CD4-positive, alpha-beta T cell (primary cell): ENCODE data around the gene CDK14. TPM values are rescaled to one million over a fixed set of nuclear protein-coding genes. Genes with fewer than 3 reads are reported as not detected.

Experiments
- ATAC-seq: fragments of 200-7000 bp; cut with Tn5 transposase; one replicate; pipeline ENCODE4 v1.10.0; 2022; ENCODE audit warnings: mild to moderate bottlenecking; ENCODE audit not compliant: poor library complexity
- CTCF ChIA-PET: fragments of 350-600 bp; sonication (Branson Sonifier 250); formaldehyde crosslinking; loops from one replicate; lab custom pipeline; 2021; ENCODE audit warnings: antibody characterized with exemption, inconsistent platforms; lab: Charles Lee
- POLR2A ChIA-PET: fragments of 350-600 bp; sonication (Branson Sonifier 250); formaldehyde crosslinking; loops from one replicate; lab custom pipeline; 2021; ENCODE audit warnings: antibody characterized with exemption, inconsistent platforms; lab: Charles Lee
- DNase-seq, 14 experiments: peaks; one replicate each; pipeline ENCODE4 v3.0.0-alpha.2; 2013 to 2020; ENCODE audit warnings: mixed read lengths in 2 of 14
- H3K27ac ChIP-seq, 2 donors: one replicate each; pipeline versions ENCODE4 v1.5.1 to v1.7.0; 2013; ENCODE audit warnings: low read length in 2 of 2, low read depth in 1 of 2, mild to moderate bottlenecking in 1 of 2
- H3K27me3 ChIP-seq, 2 experiments: 1 replicate in 1 of 2; 2 replicates in 1 of 2; pipeline versions ENCODE4 v1.6.1 to v1.7.0; 2013; ENCODE audit warnings: low read length in 2 of 2, control low read depth in 1 of 2, mild to moderate bottlenecking in 1 of 2, moderate library complexity in 1 of 2; ENCODE audit not compliant: insufficient read depth in 2 of 2, control insufficient read depth in 1 of 2
- H3K36me3 ChIP-seq: one replicate; pipeline ENCODE4 v1.6.1; 2013; ENCODE audit warnings: low read length, control low read depth; ENCODE audit not compliant: insufficient read depth
- H3K4me1 ChIP-seq: one replicate; pipeline ENCODE4 v1.6.1; 2013; ENCODE audit warnings: low read length, control low read depth; ENCODE audit not compliant: insufficient read depth
- H3K4me3 ChIP-seq: one replicate; pipeline ENCODE4 v1.5.1; 2013; ENCODE audit warnings: mild to moderate bottlenecking, low read length, moderate library complexity
- H3K9me3 ChIP-seq, 2 experiments: 1 replicate in 1 of 2; 2 replicates in 1 of 2; pipeline versions ENCODE4 v1.6.1 to v1.7.0; 2013; ENCODE audit warnings: low read length in 2 of 2, mild to moderate bottlenecking in 2 of 2, control low read depth in 1 of 2, moderate library complexity in 1 of 2; ENCODE audit not compliant: control insufficient read depth in 1 of 2, insufficient read depth in 1 of 2
- H3K27ac Mint-ChIP-seq: one replicate; pipeline ENCODE4 v1.8.0; 2020; ENCODE audit warnings: mixed read lengths
- H3K27me3 Mint-ChIP-seq: one replicate; pipeline ENCODE4 v1.8.0; 2021; ENCODE audit warnings: mixed read lengths
- H3K36me3 Mint-ChIP-seq: one replicate; pipeline ENCODE4 v1.8.0; 2021; ENCODE audit warnings: low read depth, mixed read lengths
- H3K4me1 Mint-ChIP-seq: one replicate; pipeline ENCODE4 v1.8.0; 2021; ENCODE audit warnings: low read depth, mixed read lengths
- H3K4me3 Mint-ChIP-seq: one replicate; pipeline ENCODE4 v1.8.0; 2020; ENCODE audit warnings: mild to moderate bottlenecking, mixed read lengths
- H3K9me3 Mint-ChIP-seq: one replicate; pipeline ENCODE4 v1.8.0; 2020; ENCODE audit warnings: mixed read lengths
- CTCF ChIP-seq: fragments of 200-600 bp; IDR thresholded peaks from one replicate; pipeline ENCODE4 v1.8.0; 2022; ENCODE audit warnings: antibody characterized with exemption, mild to moderate bottlenecking
- intact Hi-C, 2 experiments: fragments of 100-400 bp; cut with DNase I in 1 of 2; cut with micrococcal nuclease in 1 of 2; formaldehyde crosslinking; loops; one replicate each; pipeline versions ENCODE4 v1.15.1 to v1.9.0; 2023 to 2025; cut with DNase I, micrococcal nuclease
- total RNA-seq, 174 experiments: library from RNA in 2 of 174; stranded (reverse) in 2 of 174; gene quantifications; one replicate each; pipeline ENCODE4 v1.2.3 and lab custom pipeline; 2021 to 2026

Gene CDK14
- total RNA-seq, 2 experiments from 2014 or later: 0.45 to 0.47 TPM

- Mint-ChIP-seq H3K36me3 (no peaks in the 10 kb centered on the region), H3K9me3 (no peaks in the 10 kb centered on the region), H3K27ac (no peak overlapping the region), H3K4me1 (no peaks in the 10 kb centered on the region), H3K4me3 (no peak overlapping the region), H3K27me3 (peaks cover 13% of the 10 kb centered on the region)
- CTCF ChIA-PET: no interaction called here
- no peak overlapping the region for H3K27ac ChIP-seq
- DNase-seq (no peak), ATAC-seq (no peak)
- H3K4me1 ChIP-seq: no peaks in the 10 kb centered on the region
- H3K27me3 ChIP-seq: no peaks in the 10 kb centered on the region
- POLR2A ChIA-PET: no interaction called here
- H3K4me3 ChIP-seq: no peak overlapping the region
- TF ChIP-seq CTCF: no peak
- no peaks in the 10 kb centered on the region for H3K9me3 ChIP-seq
- H3K36me3 ChIP-seq: no peaks in the 10 kb centered on the region
- intact Hi-C loops: no loop called here
These were observed 646.1 kb downstream of the CDK14 start for GRCh38 chr7:91242097-91242844.

- Mint-ChIP-seq H3K36me3 (no peaks in the 10 kb centered on the region), H3K4me3 (no peak overlapping the region), H3K27ac (no peak overlapping the region), H3K4me1 (no peaks in the 10 kb centered on the region), H3K27me3 (peaks cover 13% of the 10 kb centered on the region), H3K9me3 (no peaks in the 10 kb centered on the region)
- ATAC-seq: no peak
- H3K4me1 ChIP-seq: no peaks in the 10 kb centered on the region
- no peaks in the 10 kb centered on the region for H3K36me3 ChIP-seq
- H3K9me3 ChIP-seq: no peaks in the 10 kb centered on the region
- H3K4me3 ChIP-seq: no peak overlapping the region
- intact Hi-C loops: no loop called here
- H3K27ac ChIP-seq: no peak overlapping the region
- no peak for DNase-seq
- CTCF ChIA-PET: no interaction called here
- no peaks in the 10 kb centered on the region for H3K27me3 ChIP-seq
- POLR2A ChIA-PET: no interaction called here
- no peak for TF ChIP-seq CTCF
These were observed 647.6 kb downstream of the CDK14 start for GRCh38 chr7:91243591-91244301.

GRCh38 chr7:91247500-91247899 is 651.4 kb downstream of the CDK14 start:
- DNase-seq (no peak), ATAC-seq (no peak)
- no peak overlapping the region for H3K27ac ChIP-seq
- no peak for TF ChIP-seq CTCF
- no peaks in the 10 kb centered on the region for H3K36me3 Mint-ChIP-seq
- H3K9me3 Mint-ChIP-seq: no peaks in the 10 kb centered on the region
- CTCF ChIA-PET: no interaction called here
- POLR2A ChIA-PET: no interaction called here
- H3K4me1 Mint-ChIP-seq: no peaks in the 10 kb centered on the region
- no peaks in the 10 kb centered on the region for H3K4me1 ChIP-seq
- no peak overlapping the region for H3K4me3 Mint-ChIP-seq
- no peak overlapping the region for H3K4me3 ChIP-seq
- no peaks in the 10 kb centered on the region for H3K27me3 ChIP-seq
- no peaks in the 10 kb centered on the region for H3K36me3 ChIP-seq
- peaks cover 6% of the 10 kb centered on the region for H3K27me3 Mint-ChIP-seq
- H3K9me3 ChIP-seq: no peaks in the 10 kb centered on the region
- no peak overlapping the region for H3K27ac Mint-ChIP-seq
- intact Hi-C loops: no loop called here
